ENCODE results near the gene FOXM1. TPM values are rescaled to one million over a fixed set of nuclear protein-coding genes. Genes with fewer than 3 reads are reported as not detected.

Gene FOXM1
- total and polyA plus RNA-seq, 2 of the 13 experiments (the other 11 are each of a cell fraction or from before 2014, with no cell fraction given): 17.1 to 25.9 TPM

DNA sequence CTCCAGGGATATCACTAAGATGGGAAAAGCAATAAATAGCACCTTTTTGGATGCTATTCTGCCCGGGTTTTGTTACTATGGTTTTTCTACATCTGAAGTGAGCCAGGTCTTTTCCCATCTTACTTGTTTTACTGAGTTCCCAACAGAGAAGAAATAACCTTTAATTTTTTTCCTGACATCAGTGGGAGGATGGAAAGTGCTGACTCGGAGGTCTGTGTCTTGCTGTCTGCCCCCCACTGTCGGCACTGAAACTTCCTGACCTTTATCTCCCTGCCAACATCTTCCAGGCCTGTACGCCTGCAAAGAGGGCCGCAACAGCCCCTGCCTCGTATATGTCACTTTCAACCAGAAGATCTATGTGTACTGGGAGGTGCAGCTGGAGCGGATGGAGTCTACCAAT lies 53.5 kb downstream of the FOXM1 start (continued):
- TF ChIP-seq, protein P1, sequence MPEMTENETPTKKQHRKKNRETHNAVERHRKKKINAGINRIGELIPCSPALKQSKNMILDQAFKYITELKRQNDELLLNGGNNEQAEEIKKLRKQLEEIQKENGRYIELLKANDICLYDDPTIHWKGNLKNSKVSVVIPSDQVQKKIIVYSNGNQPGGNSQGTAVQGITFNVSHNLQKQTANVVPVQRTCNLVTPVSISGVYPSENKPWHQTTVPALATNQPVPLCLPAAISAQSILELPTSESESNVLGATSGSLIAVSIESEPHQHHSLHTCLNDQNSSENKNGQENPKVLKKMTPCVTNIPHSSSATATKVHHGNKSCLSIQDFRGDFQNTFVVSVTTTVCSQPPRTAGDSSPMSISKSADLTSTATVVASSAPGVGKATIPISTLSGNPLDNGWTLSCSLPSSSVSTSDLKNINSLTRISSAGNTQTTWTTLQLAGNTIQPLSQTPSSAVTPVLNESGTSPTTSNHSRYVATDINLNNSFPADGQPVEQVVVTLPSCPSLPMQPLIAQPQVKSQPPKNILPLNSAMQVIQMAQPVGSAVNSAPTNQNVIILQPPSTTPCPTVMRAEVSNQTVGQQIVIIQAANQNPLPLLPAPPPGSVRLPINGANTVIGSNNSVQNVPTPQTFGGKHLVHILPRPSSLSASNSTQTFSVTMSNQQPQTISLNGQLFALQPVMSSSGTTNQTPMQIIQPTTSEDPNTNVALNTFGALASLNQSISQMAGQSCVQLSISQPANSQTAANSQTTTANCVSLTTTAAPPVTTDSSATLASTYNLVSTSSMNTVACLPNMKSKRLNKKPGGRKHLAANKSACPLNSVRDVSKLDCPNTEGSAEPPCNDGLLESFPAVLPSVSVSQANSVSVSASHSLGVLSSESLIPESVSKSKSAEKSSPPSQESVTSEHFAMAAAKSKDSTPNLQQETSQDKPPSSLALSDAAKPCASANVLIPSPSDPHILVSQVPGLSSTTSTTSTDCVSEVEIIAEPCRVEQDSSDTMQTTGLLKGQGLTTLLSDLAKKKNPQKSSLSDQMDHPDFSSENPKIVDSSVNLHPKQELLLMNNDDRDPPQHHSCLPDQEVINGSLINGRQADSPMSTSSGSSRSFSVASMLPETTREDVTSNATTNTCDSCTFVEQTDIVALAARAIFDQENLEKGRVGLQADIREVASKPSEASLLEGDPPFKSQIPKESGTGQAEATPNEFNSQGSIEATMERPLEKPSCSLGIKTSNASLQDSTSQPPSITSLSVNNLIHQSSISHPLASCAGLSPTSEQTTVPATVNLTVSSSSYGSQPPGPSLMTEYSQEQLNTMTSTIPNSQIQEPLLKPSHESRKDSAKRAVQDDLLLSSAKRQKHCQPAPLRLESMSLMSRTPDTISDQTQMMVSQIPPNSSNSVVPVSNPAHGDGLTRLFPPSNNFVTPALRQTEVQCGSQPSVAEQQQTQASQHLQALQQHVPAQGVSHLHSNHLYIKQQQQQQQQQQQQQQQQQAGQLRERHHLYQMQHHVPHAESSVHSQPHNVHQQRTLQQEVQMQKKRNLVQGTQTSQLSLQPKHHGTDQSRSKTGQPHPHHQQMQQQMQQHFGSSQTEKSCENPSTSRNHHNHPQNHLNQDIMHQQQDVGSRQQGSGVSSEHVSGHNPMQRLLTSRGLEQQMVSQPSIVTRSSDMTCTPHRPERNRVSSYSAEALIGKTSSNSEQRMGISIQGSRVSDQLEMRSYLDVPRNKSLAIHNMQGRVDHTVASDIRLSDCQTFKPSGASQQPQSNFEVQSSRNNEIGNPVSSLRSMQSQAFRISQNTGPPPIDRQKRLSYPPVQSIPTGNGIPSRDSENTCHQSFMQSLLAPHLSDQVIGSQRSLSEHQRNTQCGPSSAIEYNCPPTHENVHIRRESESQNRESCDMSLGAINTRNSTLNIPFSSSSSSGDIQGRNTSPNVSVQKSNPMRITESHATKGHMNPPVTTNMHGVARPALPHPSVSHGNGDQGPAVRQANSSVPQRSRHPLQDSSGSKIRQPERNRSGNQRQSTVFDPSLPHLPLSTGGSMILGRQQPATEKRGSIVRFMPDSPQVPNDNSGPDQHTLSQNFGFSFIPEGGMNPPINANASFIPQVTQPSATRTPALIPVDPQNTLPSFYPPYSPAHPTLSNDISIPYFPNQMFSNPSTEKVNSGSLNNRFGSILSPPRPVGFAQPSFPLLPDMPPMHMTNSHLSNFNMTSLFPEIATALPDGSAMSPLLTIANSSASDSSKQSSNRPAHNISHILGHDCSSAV (CRISPR knock-in tag; IDR thresholded peaks at IDR 0.05; ENCODE audit: borderline replicate concordance): no peak
- TF ChIP-seq, protein P2, sequence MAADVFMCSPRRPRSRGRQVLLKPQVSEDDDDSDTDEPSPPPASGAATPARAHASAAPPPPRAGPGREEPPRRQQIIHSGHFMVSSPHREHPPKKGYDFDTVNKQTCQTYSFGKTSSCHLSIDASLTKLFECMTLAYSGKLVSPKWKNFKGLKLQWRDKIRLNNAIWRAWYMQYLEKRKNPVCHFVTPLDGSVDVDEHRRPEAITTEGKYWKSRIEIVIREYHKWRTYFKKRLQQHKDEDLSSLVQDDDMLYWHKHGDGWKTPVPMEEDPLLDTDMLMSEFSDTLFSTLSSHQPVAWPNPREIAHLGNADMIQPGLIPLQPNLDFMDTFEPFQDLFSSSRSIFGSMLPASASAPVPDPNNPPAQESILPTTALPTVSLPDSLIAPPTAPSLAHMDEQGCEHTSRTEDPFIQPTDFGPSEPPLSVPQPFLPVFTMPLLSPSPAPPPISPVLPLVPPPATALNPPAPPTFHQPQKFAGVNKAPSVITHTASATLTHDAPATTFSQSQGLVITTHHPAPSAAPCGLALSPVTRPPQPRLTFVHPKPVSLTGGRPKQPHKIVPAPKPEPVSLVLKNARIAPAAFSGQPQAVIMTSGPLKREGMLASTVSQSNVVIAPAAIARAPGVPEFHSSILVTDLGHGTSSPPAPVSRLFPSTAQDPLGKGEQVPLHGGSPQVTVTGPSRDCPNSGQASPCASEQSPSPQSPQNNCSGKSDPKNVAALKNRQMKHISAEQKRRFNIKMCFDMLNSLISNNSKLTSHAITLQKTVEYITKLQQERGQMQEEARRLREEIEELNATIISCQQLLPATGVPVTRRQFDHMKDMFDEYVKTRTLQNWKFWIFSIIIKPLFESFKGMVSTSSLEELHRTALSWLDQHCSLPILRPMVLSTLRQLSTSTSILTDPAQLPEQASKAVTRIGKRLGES (CRISPR knock-in tag; IDR thresholded peaks at IDR 0.05; ENCODE audit: borderline replicate concordance): no peak
- TF ChIP-seq, protein P3, sequence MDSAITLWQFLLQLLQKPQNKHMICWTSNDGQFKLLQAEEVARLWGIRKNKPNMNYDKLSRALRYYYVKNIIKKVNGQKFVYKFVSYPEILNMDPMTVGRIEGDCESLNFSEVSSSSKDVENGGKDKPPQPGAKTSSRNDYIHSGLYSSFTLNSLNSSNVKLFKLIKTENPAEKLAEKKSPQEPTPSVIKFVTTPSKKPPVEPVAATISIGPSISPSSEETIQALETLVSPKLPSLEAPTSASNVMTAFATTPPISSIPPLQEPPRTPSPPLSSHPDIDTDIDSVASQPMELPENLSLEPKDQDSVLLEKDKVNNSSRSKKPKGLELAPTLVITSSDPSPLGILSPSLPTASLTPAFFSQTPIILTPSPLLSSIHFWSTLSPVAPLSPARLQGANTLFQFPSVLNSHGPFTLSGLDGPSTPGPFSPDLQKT (CRISPR knock-in tag; IDR thresholded peaks at IDR 0.05; ENCODE audit: borderline replicate concordance): no peak
